GM23248 (cell line): ENCODE results near the gene MDP1. TPM values are rescaled to one million over a fixed set of nuclear protein-coding genes. Genes with fewer than 3 reads are reported as not detected.

Source experiments
- DNase-seq: peaks from one replicate; pipeline ENCODE4 v3.0.0-alpha.2; 2015
- H2AFZ ChIP-seq: fragments of 200-600 bp; sonication (generic); 2 replicates; pipeline ENCODE4 v1.6.1; 2016; ENCODE audit warnings: antibody characterized with exemption
- H3F3A ChIP-seq: fragments of 200-600 bp; sonication (generic); 2 replicates; pipeline ENCODE4 v1.6.1; 2016; ENCODE audit warnings: mild to moderate bottlenecking, antibody characterized with exemption, mixed run types; ENCODE audit not compliant: insufficient read depth
- H3K27ac ChIP-seq: fragments of 200-600 bp; sonication (generic); 2 replicates; pipeline ENCODE4 v1.5.1; 2016; ENCODE audit warnings: mild to moderate bottlenecking
- H3K27me3 ChIP-seq: fragments of 200-600 bp; sonication (generic); replicated peaks from 2 replicates; pipeline ENCODE4 v1.6.1; 2016; ENCODE audit warnings: mild to moderate bottlenecking; ENCODE audit not compliant: insufficient read depth
- H3K36me3 ChIP-seq: fragments of 200-600 bp; sonication (generic); 2 replicates; pipeline ENCODE4 v1.6.1; 2016; ENCODE audit warnings: low read depth, mild to moderate bottlenecking
- H3K4me1 ChIP-seq: fragments of 200-600 bp; sonication (generic); 2 replicates; pipeline ENCODE4 v1.6.1; 2016; ENCODE audit warnings: mild to moderate bottlenecking; ENCODE audit not compliant: insufficient read depth
- H3K4me2 ChIP-seq: fragments of 200-600 bp; sonication (generic); one replicate; pipeline ENCODE4 v1.6.1; 2016; ENCODE audit warnings: mild to moderate bottlenecking; ENCODE audit not compliant: unreplicated experiment
- H3K4me3 ChIP-seq: fragments of 200-600 bp; sonication (generic); 2 replicates; pipeline ENCODE4 v1.5.1; 2016; ENCODE audit warnings: mild to moderate bottlenecking
- H3K79me2 ChIP-seq: fragments of 200-600 bp; sonication (generic); 2 replicates; pipeline ENCODE4 v1.6.1; 2016; ENCODE audit warnings: mild to moderate bottlenecking; ENCODE audit not compliant: insufficient read depth
- H3K9ac ChIP-seq: fragments of 200-600 bp; sonication (generic); 2 replicates; pipeline ENCODE4 v1.6.1; 2016; ENCODE audit warnings: mild to moderate bottlenecking
- H3K9me2 ChIP-seq: fragments of 200-600 bp; sonication (generic); 2 replicates; pipeline ENCODE4 v1.6.1; 2016; ENCODE audit warnings: mixed run types, mild to moderate bottlenecking, moderate library complexity; ENCODE audit not compliant: insufficient read depth
- H3K9me3 ChIP-seq: fragments of 200-600 bp; sonication (generic); one replicate; pipeline ENCODE4 v1.6.1; 2017; ENCODE audit warnings: low read depth
- H4K20me1 ChIP-seq: fragments of 200-600 bp; sonication (generic); 2 replicates; pipeline ENCODE4 v1.6.0; 2016; ENCODE audit not compliant: insufficient read depth
- EZH2 ChIP-seq: fragments of 200-600 bp; sonication (generic); IDR thresholded peaks from 2 replicates; pipeline ENCODE4 v1.6.1; 2018; ENCODE audit warnings: antibody characterized with exemption, mild to moderate bottlenecking; ENCODE audit not compliant: insufficient read depth, poor library complexity, severe bottlenecking
- EZH2phosphoT487 ChIP-seq: fragments of 200-600 bp; sonication (generic); IDR thresholded peaks from 2 replicates; pipeline ENCODE4 v1.6.1; 2018; ENCODE audit warnings: antibody characterized with exemption, moderate library complexity, mild to moderate bottlenecking, low read depth; ENCODE audit not compliant: insufficient read depth
- WGBS, 2 experiments: methylation state at CpG; one replicate each; pipeline ENCODE4 v1.1.6; 2015 to 2017; ENCODE audit warnings: low lambda C conversion rate in 2 of 2, low coverage in 1 of 2; ENCODE audit errors: missing lambda C conversion rate in 2 of 2; 5-methylcytosine and 5-hydroxymethylcytosine counted together
- in situ Hi-C: fragments of 300-500 bp; cut with MboI; formaldehyde crosslinking; loops from 2 replicates; pipeline ENCODE4 v1.15.0; 2020
- polyA plus RNA-seq: library from polyadenylated mRNA; unstranded; fragments of >200 nt; fragmentation: Nextera tagmentation; extraction: Ambion mirVana; gene quantifications from 2 replicates; pipeline ENCODE4 v1.2.1, GENCODE V29; 2016
- total RNA-seq: library from RNA; depleted of rRNA; stranded (reverse); fragments of >200 nt; shearing (Covaris generic); gene quantifications from 2 replicates; pipeline ENCODE4 v1.2.3, GENCODE V29; 2014

Gene MDP1
- total and polyA plus RNA-seq, 2 experiments from 2014 or later = 8.2 to 23.3 TPM

- in situ Hi-C loops = no loop called here
- no peak overlapping the region for H3K4me2 ChIP-seq
- H3K36me3 ChIP-seq = peaks cover 28% of the 10 kb centered on the region; the same call in 1 of the 2 replicates
- no peak for DNase-seq
- H3K4me1 ChIP-seq = peaks cover 9% of the 10 kb centered on the region; the same call in 1 of the 2 replicates
- H3K9ac ChIP-seq = no peak overlapping the region
- no peaks in the 10 kb centered on the region for H3K27me3 ChIP-seq
- no peak overlapping the region for H3K27ac ChIP-seq
- no peak overlapping the region for H2AFZ ChIP-seq
- no peaks in the 10 kb centered on the region for H3K79me2 ChIP-seq
- H3F3A ChIP-seq = peaks cover 22% of the 10 kb centered on the region
- 83 to 85% methylated on average over 10 to 12 of the region's 12 CpGs for WGBS, 2 experiments
- H3K9me3 ChIP-seq = no peaks in the 10 kb centered on the region
- no peaks in the 10 kb centered on the region for H4K20me1 ChIP-seq
- H3K4me3 ChIP-seq = no peak overlapping the region
- no peaks in the 10 kb centered on the region for H3K9me2 ChIP-seq
- TF ChIP-seq EZH2phosphoT487 (no peak), EZH2 (no peak)
Observed at GRCh38 chr14:24177041-24177825, 38.6 kb downstream of the MDP1 start.

- Histone ChIP-seq H3K4me2 (no peak overlapping the region), H3K9ac (no peak overlapping the region), H3K9me3 (no peaks in the 10 kb centered on the region), H3K4me1 (peaks cover 9% of the 10 kb centered on the region; the same call in 1 of the 2 replicates), H4K20me1 (no peaks in the 10 kb centered on the region), H3K36me3 (peaks cover 28% of the 10 kb centered on the region; the same call in 1 of the 2 replicates), H3K27me3 (no peaks in the 10 kb centered on the region), H3F3A (peaks cover 22% of the 10 kb centered on the region), H2AFZ (no peak overlapping the region), H3K27ac (no peak overlapping the region), H3K79me2 (no peaks in the 10 kb centered on the region), H3K4me3 (no peak overlapping the region), H3K9me2 (no peaks in the 10 kb centered on the region)
- 91 to 92% methylated on average over 5 of the region's 5 CpGs for WGBS, 2 experiments
- TF ChIP-seq EZH2 (no peak), EZH2phosphoT487 (no peak)
- in situ Hi-C loops = no loop called here
- no peak for DNase-seq
Observed at GRCh38 chr14:24176599-24176998, 39.3 kb downstream of the MDP1 start.

GRCh38 chr14:24172871-24173281 is 43.0 kb downstream of the MDP1 start:
- no peaks in the 10 kb centered on the region for H3K27me3 ChIP-seq
- 90 to 91% methylated on average over 17 to 20 of the region's 20 CpGs for WGBS, 2 experiments

GRCh38 chr14:24172261-24172860 is 43.5 kb downstream of the MDP1 start:
- no peaks in the 10 kb centered on the region for H3K9me2 ChIP-seq
- no peaks in the 10 kb centered on the region for H3K27me3 ChIP-seq
- H3K36me3 ChIP-seq = peaks cover 9% of the 10 kb centered on the region
- H3K9me3 ChIP-seq = no peaks in the 10 kb centered on the region
- H3K4me3 ChIP-seq = no peak overlapping the region
- no peaks in the 10 kb centered on the region; the same call in 1 of the 2 replicates for H3F3A ChIP-seq
- no peak overlapping the region for H3K9ac ChIP-seq
- no peaks in the 10 kb centered on the region for H4K20me1 ChIP-seq
- H3K79me2 ChIP-seq = no peaks in the 10 kb centered on the region
- WGBS, 2 experiments = 58 to 74% methylated on average over 24 to 30 of the region's 30 CpGs
- no peak overlapping the region for H3K4me2 ChIP-seq
- DNase-seq = no peak
- no peak overlapping the region for H2AFZ ChIP-seq
- TF ChIP-seq EZH2 (no peak), EZH2phosphoT487 (no peak)
- in situ Hi-C loops = no loop called here
- no peaks in the 10 kb centered on the region for H3K4me1 ChIP-seq
- no peak overlapping the region for H3K27ac ChIP-seq

More at GRCh38 chr14:24172871-24173281, 43.0 kb downstream of the MDP1 start:
- H3K9ac ChIP-seq = no peak overlapping the region
- no peak for DNase-seq
- no peaks in the 10 kb centered on the region for H3K9me2 ChIP-seq
- no peaks in the 10 kb centered on the region for H3K4me1 ChIP-seq
- no peak overlapping the region for H2AFZ ChIP-seq
- no peak for TF ChIP-seq EZH2phosphoT487
- TF ChIP-seq EZH2 = no peak
- peaks cover 4% of the 10 kb centered on the region; the same call in 1 of the 2 replicates for H3K36me3 ChIP-seq
- H4K20me1 ChIP-seq = no peaks in the 10 kb centered on the region
- no peaks in the 10 kb centered on the region; the same call in 1 of the 2 replicates for H3F3A ChIP-seq
- no peaks in the 10 kb centered on the region for H3K9me3 ChIP-seq
- in situ Hi-C loops = no loop called here
- H3K27ac ChIP-seq = no peak overlapping the region
- no peaks in the 10 kb centered on the region for H3K79me2 ChIP-seq
- no peak overlapping the region for H3K4me2 ChIP-seq
- no peak overlapping the region for H3K4me3 ChIP-seq
